Neuron (in vitro differentiated cells): ENCODE measurements around the gene AOC1.
"Not testable (repeated sequence)": the region's sequence is repeated elsewhere in the genome, so short reads cannot be mapped to it uniquely, and the experiment has no call there.

Experiments used
- H2AFZ ChIP-seq: one replicate; pipeline ENCODE4 v1.6.1; 2013; ENCODE audit warnings: low read depth, mild to moderate bottlenecking, inconsistent platforms, low read length, moderate library complexity
- H3K27me3 ChIP-seq: one replicate; pipeline ENCODE4 v1.6.1; 2013; ENCODE audit warnings: low read length; ENCODE audit not compliant: insufficient read depth
- H3K36me3 ChIP-seq: one replicate; pipeline ENCODE4 v1.6.1; 2013; ENCODE audit warnings: low read length; ENCODE audit not compliant: insufficient read depth
- H3K4me1 ChIP-seq: one replicate; pipeline ENCODE4 v1.6.1; 2013; ENCODE audit warnings: low read length; ENCODE audit not compliant: insufficient read depth
- H3K4me3 ChIP-seq: 2 replicates; pipeline ENCODE4 v1.5.1; 2013; ENCODE audit warnings: mild to moderate bottlenecking, low read length, moderate library complexity
- H3K9me3 ChIP-seq: one replicate; pipeline ENCODE4 v1.6.1; 2013; ENCODE audit warnings: low read length

AOC1 gene

DNA sequence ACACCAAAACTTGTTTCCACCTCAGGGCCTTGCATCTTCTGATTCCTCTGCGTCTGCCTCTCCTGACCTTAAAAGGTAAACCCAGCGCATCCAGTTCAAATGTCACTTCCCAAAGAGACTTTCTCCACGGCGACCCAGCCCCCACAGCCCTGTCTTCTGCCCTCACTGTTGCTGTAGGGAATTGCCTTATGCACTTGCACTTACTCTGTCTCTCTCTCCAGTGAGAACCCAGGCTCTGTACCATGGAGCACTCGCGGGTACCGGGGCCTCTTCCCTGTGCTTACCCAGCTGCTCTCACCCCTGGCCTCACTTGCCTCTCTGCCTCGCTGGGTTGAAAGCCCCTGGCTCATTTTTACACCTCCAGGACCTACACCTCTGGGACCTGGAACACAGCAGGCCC, 48.4 kb downstream of the AOC1 start:
- H3K4me3 ChIP-seq, result no peak overlapping the region
- H3K27me3 ChIP-seq, result peaks cover 7% of the 10 kb centered on the region
- no peaks in the 10 kb centered on the region for H3K9me3 ChIP-seq
- peaks cover 6% of the 10 kb centered on the region for H3K4me1 ChIP-seq
- no peaks in the 10 kb centered on the region for H3K36me3 ChIP-seq
- no peak overlapping the region for H2AFZ ChIP-seq

DNA sequence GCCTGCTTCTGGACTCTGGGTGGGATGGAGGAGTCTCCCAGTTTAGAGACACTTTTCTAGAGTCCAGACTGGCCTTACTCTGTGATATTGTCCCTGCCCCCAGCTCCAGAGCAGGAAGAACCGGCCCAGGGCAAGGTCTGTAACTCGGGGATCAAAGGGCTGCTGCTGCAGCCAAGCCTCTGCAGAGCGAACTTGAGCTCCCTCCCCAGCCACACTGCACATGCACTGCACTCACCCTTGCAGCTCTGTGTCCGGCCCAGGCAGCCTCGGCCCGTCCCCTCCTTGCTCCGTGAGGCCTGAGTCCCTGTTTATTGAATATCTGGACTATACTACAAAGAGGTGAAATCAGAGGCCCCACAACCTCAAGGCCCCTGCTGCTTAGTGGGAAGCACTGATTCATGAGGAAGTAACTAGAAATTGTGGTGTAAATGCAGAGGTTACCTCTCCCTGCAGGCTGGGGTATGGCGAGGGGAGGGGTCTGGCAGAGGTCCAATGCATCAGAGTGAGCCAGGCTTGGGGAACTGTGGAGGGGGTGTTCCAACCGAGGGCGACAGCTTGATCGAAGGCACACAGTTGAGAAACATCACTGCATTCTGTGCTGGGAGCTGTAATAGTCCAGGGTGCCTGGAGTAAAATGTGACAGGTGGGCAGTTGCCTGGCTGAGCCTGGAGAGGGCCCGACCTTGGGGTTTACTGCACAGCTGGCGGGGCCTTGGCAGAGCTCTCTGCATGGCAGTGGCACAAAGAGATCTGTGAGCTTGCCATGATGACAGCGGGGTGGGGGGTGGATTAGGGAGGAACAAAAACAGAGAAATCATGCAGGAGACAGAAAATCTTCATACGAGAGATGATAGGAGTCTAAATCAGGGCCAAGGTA, 49.1 kb downstream of the AOC1 start:
- H3K9me3 ChIP-seq, result no peaks in the 10 kb centered on the region
- H2AFZ ChIP-seq, result no peak overlapping the region
- H3K36me3 ChIP-seq, result no peaks in the 10 kb centered on the region
- peaks cover 6% of the 10 kb centered on the region for H3K4me1 ChIP-seq
- peaks cover 2% of the 10 kb centered on the region for H3K27me3 ChIP-seq
- no peak overlapping the region for H3K4me3 ChIP-seq

DNA sequence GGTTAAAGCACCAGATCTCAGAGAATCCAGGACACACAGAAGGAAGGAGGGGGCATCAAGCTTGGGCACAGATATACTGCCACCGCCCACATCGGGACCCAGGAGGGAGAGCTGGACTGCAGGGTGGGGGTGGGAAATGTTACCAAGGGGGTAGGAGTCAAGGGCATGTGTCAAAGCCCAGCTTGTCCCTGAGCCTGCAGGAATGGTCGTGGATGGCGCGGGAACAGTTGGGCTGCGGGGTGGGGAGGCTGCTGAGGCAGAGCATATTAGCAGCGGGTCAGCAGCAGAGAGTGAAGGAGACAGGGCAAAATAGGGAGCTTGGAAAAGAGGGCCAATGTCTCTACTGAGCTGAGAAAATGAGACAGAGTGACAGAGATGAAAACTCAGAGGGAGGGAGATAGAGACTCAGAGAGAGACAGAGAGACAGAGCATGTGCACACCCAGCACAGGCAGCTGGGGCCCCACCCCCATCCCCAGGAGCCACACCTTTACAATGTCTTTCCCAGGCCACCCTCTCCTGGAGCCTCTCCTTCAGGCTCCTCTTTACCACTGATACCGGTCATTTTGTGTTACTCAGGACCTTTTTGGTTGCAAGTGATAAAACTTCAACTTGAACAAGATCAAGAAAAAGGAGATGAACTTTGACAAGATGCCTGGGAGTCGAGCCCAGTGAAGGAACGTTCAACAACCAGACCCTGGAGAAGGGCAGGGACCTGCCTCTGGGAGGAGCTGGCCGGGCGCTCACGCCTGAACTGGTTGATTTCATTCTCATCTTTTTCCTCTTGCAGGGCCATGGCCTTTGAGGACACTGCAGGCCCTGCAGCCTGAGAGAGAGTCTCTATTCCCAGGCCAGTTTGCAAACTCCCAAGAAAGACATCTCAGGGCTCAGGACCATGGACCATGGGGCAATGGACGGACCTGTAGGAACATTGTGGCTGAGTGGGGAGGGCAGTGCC, 50.0 kb downstream of the AOC1 start:
- Histone ChIP-seq H3K4me3 (no peak overlapping the region), H3K4me1 (peaks cover 6% of the 10 kb centered on the region), H2AFZ (no peak overlapping the region), H3K9me3 (no peaks in the 10 kb centered on the region), H3K27me3 (peaks cover 2% of the 10 kb centered on the region), H3K36me3 (no peaks in the 10 kb centered on the region)

DNA sequence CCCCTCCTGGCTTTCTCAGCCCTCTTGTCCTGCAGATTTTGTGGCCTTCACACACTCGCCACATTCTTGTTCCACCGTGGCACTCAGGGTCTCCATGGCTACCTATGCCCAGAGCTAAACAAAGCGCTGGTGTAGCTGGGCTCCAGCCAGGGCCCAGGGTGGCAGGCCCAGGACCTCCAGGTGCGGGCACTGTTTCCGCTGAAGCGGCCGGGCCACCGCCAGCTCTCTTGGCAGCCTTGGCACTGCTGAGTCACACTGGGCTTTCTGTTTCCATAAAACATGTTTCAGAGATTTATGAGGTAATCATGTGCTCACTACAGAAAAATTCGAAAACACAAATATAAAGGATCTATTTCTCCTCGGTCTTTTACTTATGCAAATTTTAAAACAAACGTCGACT, 51.3 kb downstream of the AOC1 start:
- no peak overlapping the region for H3K4me3 ChIP-seq

DNA sequence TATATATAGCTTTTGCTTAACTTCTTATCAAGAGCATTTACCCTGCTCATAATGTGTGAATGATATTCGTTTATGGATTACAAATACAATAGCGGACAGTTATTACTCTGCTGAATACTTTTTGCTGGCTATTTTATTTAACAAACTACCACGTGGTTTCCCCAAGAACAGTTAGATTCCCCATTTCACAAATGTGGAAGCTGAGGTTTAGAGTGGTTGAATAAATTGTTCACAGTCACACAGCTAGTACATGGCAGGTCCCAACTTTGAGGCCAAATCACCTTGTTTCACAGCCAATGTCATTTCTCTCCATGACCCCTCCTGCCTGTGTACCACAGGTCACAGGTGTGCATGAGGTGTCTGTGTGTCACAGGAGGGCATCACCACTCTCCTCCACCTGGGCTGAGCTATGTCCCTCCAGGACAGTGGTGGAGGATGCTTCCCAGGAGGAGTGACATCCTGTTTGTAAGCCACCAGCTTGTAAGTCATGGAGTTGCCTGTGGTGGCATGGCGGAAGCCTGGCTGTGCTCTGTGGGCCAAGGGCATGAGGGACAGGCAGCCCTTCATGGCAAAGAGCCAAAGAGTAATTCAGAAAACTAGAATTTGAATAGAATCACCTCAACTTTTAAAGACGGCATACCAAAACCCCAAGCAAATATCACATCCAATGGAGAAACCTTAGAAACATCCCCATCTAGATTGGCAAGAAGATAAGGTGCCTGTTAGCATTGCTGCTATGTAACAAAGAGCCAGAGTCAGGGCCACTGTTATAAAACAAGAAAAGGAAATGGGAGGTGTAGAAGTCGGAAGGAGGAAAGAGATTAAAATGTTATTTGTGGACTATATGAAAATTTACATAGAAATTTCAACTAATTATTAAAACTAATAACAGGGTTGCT, 51.9 kb downstream of the AOC1 start:
- H3K36me3 ChIP-seq, result no peaks in the 10 kb centered on the region
- H3K27me3 ChIP-seq, result peaks cover 2% of the 10 kb centered on the region
- H3K9me3 ChIP-seq, result no peaks in the 10 kb centered on the region
- H2AFZ ChIP-seq, result no peak overlapping the region
- H3K4me3 ChIP-seq, result no peak overlapping the region
- peaks cover 6% of the 10 kb centered on the region for H3K4me1 ChIP-seq

More for the DNA sequence above, 51.3 kb downstream of the AOC1 start:
- Histone ChIP-seq H3K27me3 (peaks cover 2% of the 10 kb centered on the region), H2AFZ (no peak overlapping the region), H3K36me3 (no peaks in the 10 kb centered on the region), H3K4me1 (peaks cover 6% of the 10 kb centered on the region), H3K9me3 (no peaks in the 10 kb centered on the region)

DNA sequence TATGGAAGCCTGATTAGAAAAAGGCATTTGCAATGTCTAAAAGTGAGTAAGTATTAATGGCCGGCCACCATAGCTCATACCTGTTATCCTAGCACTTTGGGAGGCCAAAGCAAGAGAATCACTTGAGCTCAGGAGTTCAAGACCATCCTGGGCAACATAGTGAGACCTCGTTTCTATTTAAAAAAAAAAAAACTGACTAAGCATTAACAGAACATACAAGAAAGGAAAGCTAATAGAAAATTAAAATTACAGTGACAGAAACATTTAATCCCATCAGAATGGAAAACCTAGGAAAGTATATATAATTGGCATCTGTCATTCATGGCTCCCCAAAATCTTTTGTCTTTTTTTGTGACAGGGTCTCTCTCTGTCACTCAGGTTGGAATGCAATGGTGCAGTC, 55.9 kb downstream of the AOC1 start:
- no peaks in the 10 kb centered on the region for H3K4me1 ChIP-seq
- H3K9me3 ChIP-seq, result no peaks in the 10 kb centered on the region
- no peak overlapping the region for H2AFZ ChIP-seq
- H3K27me3 ChIP-seq, result no peaks in the 10 kb centered on the region
- H3K36me3 ChIP-seq, result no peaks in the 10 kb centered on the region
- H3K4me3 ChIP-seq, result no peak overlapping the region

DNA sequence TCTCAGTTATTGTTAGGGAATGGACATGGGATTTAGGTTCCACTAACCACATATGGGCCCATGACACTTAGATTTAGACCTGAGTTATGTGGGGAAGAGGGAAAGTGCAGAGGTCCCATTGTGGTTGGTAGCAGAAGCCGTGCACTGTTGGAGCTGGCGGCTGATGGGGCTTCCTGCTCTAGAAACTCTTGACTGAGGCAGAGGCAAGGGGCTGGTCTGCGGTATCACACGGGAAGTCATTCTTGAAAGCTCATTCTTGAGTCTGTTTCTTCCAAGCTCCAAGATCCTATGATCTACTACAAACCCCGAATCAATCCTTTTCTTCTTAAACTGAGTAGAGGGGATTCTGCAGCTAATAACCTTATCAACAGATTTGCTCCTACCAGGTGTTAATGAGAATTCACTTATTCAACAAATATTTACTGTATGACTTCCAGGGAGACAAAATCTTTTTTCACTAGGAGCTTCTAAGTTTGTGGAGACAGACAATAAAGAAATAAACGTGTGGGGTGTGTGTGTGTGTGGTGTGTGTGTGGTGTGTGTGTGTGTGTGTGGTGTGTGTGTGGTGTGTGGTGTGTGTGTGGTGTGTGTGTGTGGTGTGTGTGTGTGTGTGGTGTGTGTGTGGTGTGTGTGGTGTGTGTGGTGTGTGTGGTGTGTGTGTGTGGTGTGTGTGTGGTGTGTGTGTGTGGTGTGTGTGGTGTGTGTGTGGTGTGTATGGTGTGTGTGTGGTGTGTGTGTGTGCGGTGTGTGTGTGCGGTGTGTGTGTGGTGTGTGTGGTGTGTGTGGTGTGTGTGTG, 57.1 kb downstream of the AOC1 start:
- no peaks in the 10 kb centered on the region for H3K4me1 ChIP-seq
- H3K36me3 ChIP-seq, result no peaks in the 10 kb centered on the region
- no peak overlapping the region for H3K4me3 ChIP-seq
- no peaks in the 10 kb centered on the region for H3K9me3 ChIP-seq
- no peak overlapping the region for H2AFZ ChIP-seq
- no peaks in the 10 kb centered on the region for H3K27me3 ChIP-seq

DNA sequence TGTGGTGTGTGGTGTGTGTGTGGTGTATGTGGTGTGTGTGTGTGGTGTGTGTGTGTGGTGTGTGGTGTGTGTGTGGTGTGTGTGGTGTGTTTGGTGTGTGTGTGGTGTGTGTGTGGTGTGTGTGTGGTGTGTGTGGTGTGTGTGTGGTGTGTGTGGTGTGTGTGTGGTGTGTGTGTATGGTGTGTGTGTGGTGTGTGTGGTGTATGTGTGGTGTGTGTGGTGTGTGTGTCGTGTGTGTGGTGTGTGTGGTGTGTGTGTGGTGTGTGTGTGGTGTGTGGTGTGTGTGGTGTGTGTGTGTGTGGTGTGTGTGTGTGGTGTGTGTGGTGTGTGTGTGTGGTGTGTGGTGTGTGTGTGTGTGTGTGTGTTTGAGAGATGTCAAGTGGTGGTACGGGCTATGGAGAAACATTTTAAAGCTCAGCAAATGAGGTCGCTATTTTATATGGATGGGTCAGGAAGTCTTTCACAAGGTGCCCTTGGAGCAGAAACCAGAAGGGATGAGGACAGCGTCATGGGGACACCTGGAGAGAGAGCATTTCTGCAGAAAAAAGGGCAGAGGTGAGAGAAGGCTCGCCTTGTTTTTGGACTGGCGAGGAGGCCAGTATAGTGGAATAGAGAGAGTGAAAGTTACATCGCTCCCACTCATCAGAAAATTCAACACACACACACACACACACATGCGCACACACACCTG, 58.1 kb downstream of the AOC1 start:
- H3K36me3 ChIP-seq, H3K4me1 ChIP-seq, H3K4me3 ChIP-seq, H3K27me3 ChIP-seq, H2AFZ ChIP-seq, H3K9me3 ChIP-seq: not testable (repeated sequence)

DNA sequence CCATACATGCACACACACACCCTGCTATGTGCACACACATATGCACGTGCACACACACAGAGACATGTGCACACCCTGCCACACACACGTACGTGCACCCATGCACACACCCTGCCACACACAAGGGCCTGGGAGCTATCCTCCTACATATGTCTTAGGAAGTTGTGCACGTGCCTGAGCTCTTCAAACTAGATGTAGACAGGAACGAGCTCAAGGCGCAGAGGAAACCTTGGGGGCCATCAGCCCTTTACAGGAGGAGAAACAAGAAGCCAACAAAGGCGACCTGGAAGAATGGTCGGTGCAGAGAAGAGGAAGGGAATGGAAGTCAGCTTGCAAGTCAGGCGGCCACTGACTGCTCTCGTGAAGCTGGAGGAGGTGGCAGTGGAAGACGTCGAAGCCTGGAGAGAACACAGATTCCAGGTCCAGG, 58.7 kb downstream of the AOC1 start:
- no peaks in the 10 kb centered on the region for H3K36me3 ChIP-seq

More for the DNA sequence above, 58.7 kb downstream of the AOC1 start:
- Histone ChIP-seq H3K9me3 (peaks cover 2% of the 10 kb centered on the region), H2AFZ (no peak overlapping the region), H3K27me3 (no peaks in the 10 kb centered on the region), H3K4me3 (no peak overlapping the region), H3K4me1 (no peaks in the 10 kb centered on the region)
